HepG2 (cell line): ENCODE results near the gene PTH2.

ENCODE experiments used
- ATF1 ChIP-seq: IDR thresholded peaks from 2 replicates; pipeline ENCODE4 v1.6.1; 2016; ENCODE audit warnings: mild to moderate bottlenecking, control low read depth
- CEBPG ChIP-seq: IDR thresholded peaks from 2 replicates; pipeline ENCODE4 v1.6.1; 2016
- CTCF ChIP-seq: sonication (generic); formaldehyde crosslinking; IDR thresholded peaks from 2 replicates; pipeline ENCODE4 v1.5.0; 2020; ENCODE audit warnings: mild to moderate bottlenecking, missing genetic modification reagents, moderate library complexity
- FOXO4 ChIP-seq: sonication (generic); formaldehyde crosslinking; conservative IDR thresholded peaks from 2 replicates; pipeline ENCODE4 v1.8.1; 2023; ENCODE audit warnings: missing genetic modification reagents
- MAFG ChIP-seq: sonication (generic); formaldehyde crosslinking; IDR thresholded peaks from 2 replicates; pipeline ENCODE4 v1.5.1; 2020; ENCODE audit warnings: mild to moderate bottlenecking, missing genetic modification reagents
- POLR2A ChIP-seq, 2 experiments: IDR thresholded peaks; 2 replicates each; pipeline ENCODE4 v1.6.1; 2011; ENCODE audit warnings: low read depth in 2 of 2, low read length in 2 of 2, mild to moderate bottlenecking in 1 of 2, moderate library complexity in 1 of 2; ENCODE audit not compliant: insufficient read depth in 1 of 2
- POLR2AphosphoS5 ChIP-seq: IDR thresholded peaks from 2 replicates; pipeline ENCODE4 v1.6.1; 2012; ENCODE audit warnings: low read depth, low read length
- RFX1 ChIP-seq: fragments of 450-650 bp; IDR thresholded peaks from 2 replicates; pipeline ENCODE4 v1.6.1; 2017
- SP1 ChIP-seq, 2 experiments: fragments of 450-650 bp in 1 of 2; sonication (generic) in 1 of 2; formaldehyde crosslinking in 1 of 2; IDR thresholded peaks; 2 replicates each; pipeline versions ENCODE4 v1.4.0 to v1.6.1; 2016 to 2020; ENCODE audit warnings: missing genetic modification reagents in 1 of 2
- USF2 ChIP-seq, 2 experiments: sonication (generic) in 1 of 2; formaldehyde crosslinking in 1 of 2; IDR thresholded peaks; 2 replicates each; pipeline versions ENCODE4 v1.5.1 to v1.6.1; 2011 to 2020; ENCODE audit warnings: borderline replicate concordance in 1 of 2, low read depth in 1 of 2, low read length in 1 of 2, mild to moderate bottlenecking in 1 of 2, missing genetic modification reagents in 1 of 2, moderate library complexity in 1 of 2
- ZBTB14 ChIP-seq: sonication (generic); formaldehyde crosslinking; IDR thresholded peaks from 2 replicates; pipeline ENCODE4 v1.4.0; 2020; ENCODE audit warnings: missing genetic modification reagents
- ZBTB4 ChIP-seq: sonication (generic); formaldehyde crosslinking; IDR thresholded peaks from 2 replicates; pipeline ENCODE4 v1.4.0; 2020; ENCODE audit warnings: missing genetic modification reagents, mild to moderate bottlenecking, borderline replicate concordance
- ZNF260 ChIP-seq: sonication (generic); formaldehyde crosslinking; IDR thresholded peaks from 2 replicates; pipeline ENCODE4 v1.4.0; 2020; ENCODE audit warnings: missing genetic modification reagents, low read depth, mild to moderate bottlenecking, borderline replicate concordance

GRCh38 chr19:49408816-49409440 lies 14.3 kb downstream of the PTH2 start:
- TF ChIP-seq ATF1 (CRISPR knock-in tag): no peak
- TF ChIP-seq FOXO4 (CRISPR knock-in tag): no peak
- no peak for TF ChIP-seq POLR2A (IDR thresholded peaks at IDR 0.05; ENCODE audit: insufficient read depth in 1 of 2, low read depth in 2 of 2, low read length in 2 of 2)
- no peak for TF ChIP-seq CEBPG
- no peak for TF ChIP-seq ZBTB4 (CRISPR knock-in tag)
- no peak for TF ChIP-seq SP1 (IDR thresholded peaks at IDR 0.05)
- TF ChIP-seq SP1 (CRISPR knock-in tag; IDR thresholded peaks at IDR 0.05): no peak
- TF ChIP-seq MAFG (CRISPR knock-in tag): no peak
- TF ChIP-seq ZBTB14 (CRISPR knock-in tag): no peak
- TF ChIP-seq CTCF (CRISPR knock-in tag): no peak
- no peak for TF ChIP-seq ZNF260 (CRISPR knock-in tag)
- no peak for TF ChIP-seq POLR2AphosphoS5
- TF ChIP-seq RFX1: no peak
- TF ChIP-seq USF2 (IDR thresholded peaks at IDR 0.05; ENCODE audit: low read depth, low read length): no peak
- TF ChIP-seq USF2 (CRISPR knock-in tag; IDR thresholded peaks at IDR 0.05; ENCODE audit: borderline replicate concordance): no peak
